Right forelimb (tissue), 1 donor: Measurements from ENCODE around the gene TRABD2A.

Experiments used
- DNase-seq: peaks from one replicate; pipeline ENCODE4 v3.0.0-alpha.2; 2018

Gene TRABD2A

GRCh38 chr2:84847326-84848050 lies 33.4 kb downstream of the TRABD2A start:
- DNase-seq, result no peak

GRCh38 chr2:84846741-84847142 lies 34.1 kb downstream of the TRABD2A start:
- no peak for DNase-seq

- no peak for DNase-seq
Observed at GRCh38 chr2:84846041-84846663, 34.7 kb downstream of the TRABD2A start.

GRCh38 chr2:84844141-84844540 lies 36.7 kb downstream of the TRABD2A start:
- no peak for DNase-seq

- no peak for DNase-seq
Observed at GRCh38 chr2:84841577-84841976, 39.3 kb downstream of the TRABD2A start.

GRCh38 chr2:84840306-84840705 lies 40.6 kb downstream of the TRABD2A start:
- no peak for DNase-seq

GRCh38 chr2:84839851-84840250 lies 41.0 kb downstream of the TRABD2A start:
- DNase-seq, result no peak

- DNase-seq, result no peak
Observed at GRCh38 chr2:84838434-84839145, 42.3 kb downstream of the TRABD2A start.

- DNase-seq, result no peak
Observed at GRCh38 chr2:84836215-84836614, 44.7 kb downstream of the TRABD2A start.

- no peak for DNase-seq
Observed at GRCh38 chr2:84833481-84834150, 47.3 kb downstream of the TRABD2A start.

- no peak for DNase-seq
Observed at GRCh38 chr2:84832772-84833461, 48.0 kb downstream of the TRABD2A start.

- no peak for DNase-seq
Observed at GRCh38 chr2:84830758-84831500, 50.0 kb downstream of the TRABD2A start.

- DNase-seq, result no peak
Observed at GRCh38 chr2:84830095-84830494, 50.8 kb downstream of the TRABD2A start.

GRCh38 chr2:84829693-84830092 lies 51.2 kb downstream of the TRABD2A start:
- DNase-seq, result no peak

GRCh38 chr2:84827978-84828575 lies 52.8 kb downstream of the TRABD2A start:
- DNase-seq, result no peak

- DNase-seq, result no peak
Observed at GRCh38 chr2:84823788-84824187, 57.1 kb downstream of the TRABD2A start.

GRCh38 chr2:84823229-84823628 lies 57.7 kb downstream of the TRABD2A start:
- DNase-seq, result no peak

GRCh38 chr2:84821806-84822205 lies 59.1 kb downstream of the TRABD2A start:
- no peak for DNase-seq

- DNase-seq, result no peak
Observed at GRCh38 chr2:84817239-84817655, 63.6 kb downstream of the TRABD2A start.

- no peak for DNase-seq
Observed at GRCh38 chr2:84816426-84817026, 64.4 kb downstream of the TRABD2A start.

GRCh38 chr2:84815146-84815545 lies 65.7 kb downstream of the TRABD2A start:
- no peak for DNase-seq
